Fibroblast of the aortic adventitia (primary cell): Measurements from ENCODE around the gene CD83. TPM values are rescaled to one million over a fixed set of nuclear protein-coding genes. Genes with fewer than 3 reads are reported as not detected.

Source experiments
- DNase-seq: peaks from one replicate; pipeline ENCODE4 v3.0.0-alpha.2; 2010; ENCODE audit warnings: low read depth
- H3K4me3 ChIP-seq: 2 replicates; pipeline ENCODE4 v1.5.1; 2011; ENCODE audit warnings: low read depth, mild to moderate bottlenecking, control low read depth, low read length, moderate library complexity
- total RNA-seq: library from RNA; depleted of rRNA; stranded (reverse); fragments of >200 nt; gene quantifications from 2 replicates; pipeline ENCODE4 v1.2.3, GENCODE V29; 2012; ENCODE audit warnings: low replicate concordance
- TF ChIP-seq, protein P1 (sequence below): IDR thresholded peaks from 2 replicates; pipeline ENCODE4 v1.5.1; 2011; ENCODE audit warnings: mild to moderate bottlenecking, low read length, control low read depth, inconsistent platforms; ENCODE audit not compliant: insufficient read depth

Gene CD83
- total RNA-seq, 1 donor: 1.4 TPM

DNA sequence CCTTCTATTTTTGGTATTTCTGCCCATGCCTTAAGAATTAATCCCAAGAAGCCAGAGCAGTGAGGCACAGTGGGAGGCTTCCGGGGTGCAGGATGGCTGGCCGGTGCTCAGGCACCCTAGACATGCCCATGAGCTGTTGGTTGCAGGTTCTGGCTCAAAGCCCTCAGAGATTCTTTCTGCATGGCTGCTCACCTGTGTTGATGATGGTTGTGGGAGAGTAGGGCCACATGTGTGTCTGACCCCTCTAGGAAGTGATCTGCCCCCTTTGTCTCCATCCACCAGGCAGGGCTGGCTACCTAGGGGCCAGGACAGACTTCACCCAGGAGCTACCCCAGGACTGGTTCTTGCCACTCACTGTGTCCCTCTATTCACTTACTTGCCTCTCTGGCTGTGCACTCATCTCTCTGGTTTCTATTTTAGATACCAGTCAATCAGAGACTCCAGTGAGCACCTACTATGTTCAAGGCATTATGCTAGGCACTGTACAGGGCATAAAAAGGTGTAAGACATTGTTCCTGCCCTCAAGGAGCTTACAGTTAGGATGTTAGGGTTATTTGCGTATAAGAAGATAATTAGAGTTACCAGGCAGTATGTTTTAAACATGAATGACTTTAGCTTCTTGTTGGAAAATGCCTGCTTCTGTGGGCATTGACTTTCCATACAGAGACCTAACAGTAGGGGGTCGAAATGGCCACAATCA, 16.8 kb downstream of the CD83 start:
- H3K4me3 ChIP-seq: no peak overlapping the region
- DNase-seq: no peak
- TF ChIP-seq, protein P1, sequence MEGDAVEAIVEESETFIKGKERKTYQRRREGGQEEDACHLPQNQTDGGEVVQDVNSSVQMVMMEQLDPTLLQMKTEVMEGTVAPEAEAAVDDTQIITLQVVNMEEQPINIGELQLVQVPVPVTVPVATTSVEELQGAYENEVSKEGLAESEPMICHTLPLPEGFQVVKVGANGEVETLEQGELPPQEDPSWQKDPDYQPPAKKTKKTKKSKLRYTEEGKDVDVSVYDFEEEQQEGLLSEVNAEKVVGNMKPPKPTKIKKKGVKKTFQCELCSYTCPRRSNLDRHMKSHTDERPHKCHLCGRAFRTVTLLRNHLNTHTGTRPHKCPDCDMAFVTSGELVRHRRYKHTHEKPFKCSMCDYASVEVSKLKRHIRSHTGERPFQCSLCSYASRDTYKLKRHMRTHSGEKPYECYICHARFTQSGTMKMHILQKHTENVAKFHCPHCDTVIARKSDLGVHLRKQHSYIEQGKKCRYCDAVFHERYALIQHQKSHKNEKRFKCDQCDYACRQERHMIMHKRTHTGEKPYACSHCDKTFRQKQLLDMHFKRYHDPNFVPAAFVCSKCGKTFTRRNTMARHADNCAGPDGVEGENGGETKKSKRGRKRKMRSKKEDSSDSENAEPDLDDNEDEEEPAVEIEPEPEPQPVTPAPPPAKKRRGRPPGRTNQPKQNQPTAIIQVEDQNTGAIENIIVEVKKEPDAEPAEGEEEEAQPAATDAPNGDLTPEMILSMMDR: no peak

DNA sequence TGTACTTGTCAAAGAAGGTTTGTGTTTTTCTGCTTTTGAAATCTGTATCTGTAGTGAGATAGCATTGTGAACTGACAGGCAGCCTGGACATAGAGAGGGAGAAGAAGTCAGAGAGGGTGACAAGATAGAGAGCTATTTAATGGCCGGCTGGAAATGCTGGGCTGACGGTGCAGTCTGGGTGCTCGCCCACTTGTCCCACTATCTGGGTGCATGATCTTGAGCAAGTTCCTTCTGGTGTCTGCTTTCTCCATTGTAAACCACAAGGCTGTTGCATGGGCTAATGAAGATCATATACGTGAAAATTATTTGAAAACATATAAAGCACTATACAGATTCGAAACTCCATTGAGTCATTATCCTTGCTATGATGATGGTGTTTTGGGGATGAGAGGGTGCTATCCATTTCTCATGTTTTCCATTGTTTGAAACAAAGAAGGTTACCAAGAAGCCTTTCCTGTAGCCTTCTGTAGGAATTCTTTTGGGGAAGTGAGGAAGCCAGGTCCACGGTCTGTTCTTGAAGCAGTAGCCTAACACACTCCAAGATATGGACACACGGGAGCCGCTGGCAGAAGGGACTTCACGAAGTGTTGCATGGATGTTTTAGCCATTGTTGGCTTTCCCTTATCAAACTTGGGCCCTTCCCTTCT, 18.4 kb downstream of the CD83 start:
- no peak overlapping the region for H3K4me3 ChIP-seq
- TF ChIP-seq, protein P1: no peak
- no peak for DNase-seq

GRCh38 chr6:14138701-14139215, 21.2 kb downstream of the CD83 start:
- TF ChIP-seq, protein P1: no peak
- no peak overlapping the region for H3K4me3 ChIP-seq
- no peak for DNase-seq

DNA sequence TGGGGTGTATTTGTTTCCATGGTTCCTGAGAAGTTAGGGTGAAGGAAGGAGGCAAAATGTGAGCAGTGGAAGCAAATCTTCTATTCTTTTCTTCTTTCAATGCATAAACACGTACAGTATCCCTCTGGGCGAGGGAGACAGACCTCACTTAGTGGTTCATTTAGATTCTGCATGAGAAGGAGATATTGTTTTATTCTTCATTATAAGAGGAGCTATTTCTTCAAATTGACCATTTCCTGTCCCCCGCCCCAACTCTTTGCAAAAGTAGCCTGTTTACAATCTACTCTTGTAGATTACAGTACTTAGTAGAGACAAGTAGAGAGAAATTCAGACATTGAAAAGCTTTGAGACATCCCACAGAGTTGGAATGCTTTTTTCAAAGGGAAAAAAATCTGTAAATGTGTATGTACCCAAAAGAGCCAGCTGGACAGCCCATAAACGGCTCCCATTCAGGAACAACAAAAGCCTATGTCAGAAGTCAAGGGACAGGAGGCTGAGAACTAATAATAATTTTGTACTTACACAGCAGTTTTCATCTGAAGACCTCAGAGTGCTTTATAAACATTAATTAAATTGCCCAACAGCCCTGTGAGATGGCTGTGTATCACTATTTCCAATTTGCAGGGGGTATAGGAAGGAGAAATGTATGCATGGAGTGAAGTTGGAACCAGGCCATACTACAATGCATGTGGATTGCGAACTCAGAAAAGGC, 23.9 kb downstream of the CD83 start:
- TF ChIP-seq, protein P1: no peak
- no peak for DNase-seq
- no peak overlapping the region for H3K4me3 ChIP-seq

DNA sequence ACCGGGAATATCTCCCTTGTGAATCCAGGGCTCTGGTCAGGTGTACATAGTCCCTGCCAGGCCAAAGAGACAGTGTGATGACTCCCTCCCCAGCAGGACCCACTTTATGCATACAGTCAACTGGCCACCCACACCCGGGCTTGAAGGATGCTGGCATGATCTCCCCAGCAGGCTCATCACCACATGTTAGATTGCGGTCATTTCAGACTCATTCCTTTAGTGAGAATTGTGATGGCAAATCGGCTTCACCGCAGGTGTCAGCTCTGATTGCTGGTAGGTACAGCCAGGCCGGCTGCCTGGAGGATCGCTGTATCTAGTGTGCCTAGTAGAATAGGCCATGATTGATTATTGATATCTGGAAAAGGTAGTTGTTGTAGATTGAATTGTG, 24.5 kb downstream of the CD83 start:
- DNase-seq: no peak

GRCh38 chr6:14142511-14143223, 25.1 kb downstream of the CD83 start:
- TF ChIP-seq, protein P1: no peak
- no peak for DNase-seq
- H3K4me3 ChIP-seq: no peak overlapping the region

More for the DNA sequence above, 24.5 kb downstream of the CD83 start:
- TF ChIP-seq, protein P1: no peak
- H3K4me3 ChIP-seq: no peak overlapping the region
